Left lung (tissue), 10 donors: ENCODE results near the gene AGAP1. TPM values are rescaled to one million over a fixed set of nuclear protein-coding genes. Genes with fewer than 3 reads are reported as not detected.

Experiments
- ATAC-seq: fragments of 200-7000 bp; cut with Tn5 transposase; one replicate; pipeline ENCODE4 v1.9.1; 2020; ENCODE audit warnings: moderate library complexity
- DNase-seq, 4 donors: peaks; one replicate each; pipeline ENCODE4 v3.0.0-alpha.2; 2013 to 2020
- H3K27ac ChIP-seq, 2 donors: fragments of 200-600 bp; sonication (generic) in 1 of 2; one replicate each; pipeline versions ENCODE4 v1.5.0 to v1.8.0; 2020 to 2021
- H3K27me3 ChIP-seq, 2 donors: fragments of 200-600 bp; sonication (generic) in 1 of 2; one replicate each; pipeline versions ENCODE4 v1.5.0 to v1.8.0; 2020 to 2021
- H3K36me3 ChIP-seq, 2 donors: fragments of 200-600 bp; sonication (generic) in 1 of 2; one replicate each; pipeline versions ENCODE4 v1.5.0 to v1.8.0; 2020 to 2021
- H3K4me1 ChIP-seq, 2 donors: fragments of 200-600 bp; one replicate each; pipeline ENCODE4 v1.8.0; 2021
- H3K4me3 ChIP-seq, 2 donors: fragments of 200-600 bp; sonication (generic) in 1 of 2; one replicate each; pipeline versions ENCODE4 v1.5.0 to v1.8.0; 2020 to 2021; ENCODE audit warnings: mild to moderate bottlenecking in 1 of 2
- H3K9me3 ChIP-seq, 2 donors: fragments of 200-600 bp; sonication (generic) in 1 of 2; one replicate each; pipeline versions ENCODE4 v1.5.0 to v1.8.0; 2020 to 2021
- intact Hi-C, 2 donors: fragments of 100-400 bp; cut with DNase I; formaldehyde crosslinking; loops; one replicate each; pipeline versions ENCODE4 v1.11.2 to v1.14.2; 2022
- polyA plus RNA-seq, 6 donors: library from polyadenylated mRNA; unstranded; fragments of 120-200 nt; gene quantifications; one replicate each; pipeline ENCODE4 v1.2.1, GENCODE V29; 2013; ENCODE audit not compliant: insufficient read length in 6 of 6
- total RNA-seq, 2 donors: library from RNA; stranded (reverse); fragmentation: NEBNext Ultra II Directional; extraction: Animal tissue kit (Norgen Biotek cat#: 25700); gene quantifications; one replicate each; pipeline ENCODE4 v1.2.1, GENCODE V29; 2021
- TF ChIP-seq, protein P1 (sequence below), 2 donors: fragments of 200-600 bp; sonication (generic) in 1 of 2; IDR thresholded peaks; one replicate each; pipeline versions ENCODE4 v1.5.0 to v1.8.0; 2021; ENCODE audit warnings: antibody characterized with exemption in 2 of 2
- donor health status: DM: no; HTN: yes; CAD: no.
- donor health status: DM: no; HTN: no; CAD: no.

Gene AGAP1
- total and polyA plus RNA-seq, 8 donors: 13.1 to 25.4 (median 22.4) TPM

DNA sequence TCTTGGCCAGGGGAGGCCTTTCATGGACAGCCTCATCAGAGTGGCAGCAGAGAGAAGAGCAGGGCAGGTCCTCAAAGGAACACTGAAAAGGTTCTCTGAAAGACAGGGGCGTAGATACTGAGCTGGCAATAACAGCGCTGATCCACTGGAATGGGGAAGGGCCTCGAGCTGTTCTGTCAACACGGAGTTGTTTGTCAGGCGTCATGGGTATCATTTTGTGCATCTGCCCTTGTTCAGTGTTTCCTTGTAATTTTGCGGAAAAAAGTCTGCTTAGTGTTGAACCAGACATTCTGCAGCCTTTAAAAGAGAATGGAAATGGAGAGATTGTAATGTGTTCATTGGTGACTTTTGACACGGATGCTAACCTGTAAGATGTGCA lies 21.5 kb downstream of the AGAP1 start:
- intact Hi-C loops: no loop called here
- TF ChIP-seq, protein P1, sequence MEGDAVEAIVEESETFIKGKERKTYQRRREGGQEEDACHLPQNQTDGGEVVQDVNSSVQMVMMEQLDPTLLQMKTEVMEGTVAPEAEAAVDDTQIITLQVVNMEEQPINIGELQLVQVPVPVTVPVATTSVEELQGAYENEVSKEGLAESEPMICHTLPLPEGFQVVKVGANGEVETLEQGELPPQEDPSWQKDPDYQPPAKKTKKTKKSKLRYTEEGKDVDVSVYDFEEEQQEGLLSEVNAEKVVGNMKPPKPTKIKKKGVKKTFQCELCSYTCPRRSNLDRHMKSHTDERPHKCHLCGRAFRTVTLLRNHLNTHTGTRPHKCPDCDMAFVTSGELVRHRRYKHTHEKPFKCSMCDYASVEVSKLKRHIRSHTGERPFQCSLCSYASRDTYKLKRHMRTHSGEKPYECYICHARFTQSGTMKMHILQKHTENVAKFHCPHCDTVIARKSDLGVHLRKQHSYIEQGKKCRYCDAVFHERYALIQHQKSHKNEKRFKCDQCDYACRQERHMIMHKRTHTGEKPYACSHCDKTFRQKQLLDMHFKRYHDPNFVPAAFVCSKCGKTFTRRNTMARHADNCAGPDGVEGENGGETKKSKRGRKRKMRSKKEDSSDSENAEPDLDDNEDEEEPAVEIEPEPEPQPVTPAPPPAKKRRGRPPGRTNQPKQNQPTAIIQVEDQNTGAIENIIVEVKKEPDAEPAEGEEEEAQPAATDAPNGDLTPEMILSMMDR (IDR thresholded peaks at IDR 0.05): no peak
- DNase-seq (peak in 1 of 4 donors; percentile 3), ATAC-seq (no peak)
- Histone ChIP-seq H3K4me1 (peaks cover 2 to 21% of the 10 kb centered on the region in 2 donors), H3K4me3 (no peak overlapping the region), H3K27me3 (no peaks in the 10 kb centered on the region), H3K27ac (no peak overlapping the region), H3K9me3 (no peaks in the 10 kb centered on the region), H3K36me3 (no peaks in the 10 kb centered on the region)

DNA sequence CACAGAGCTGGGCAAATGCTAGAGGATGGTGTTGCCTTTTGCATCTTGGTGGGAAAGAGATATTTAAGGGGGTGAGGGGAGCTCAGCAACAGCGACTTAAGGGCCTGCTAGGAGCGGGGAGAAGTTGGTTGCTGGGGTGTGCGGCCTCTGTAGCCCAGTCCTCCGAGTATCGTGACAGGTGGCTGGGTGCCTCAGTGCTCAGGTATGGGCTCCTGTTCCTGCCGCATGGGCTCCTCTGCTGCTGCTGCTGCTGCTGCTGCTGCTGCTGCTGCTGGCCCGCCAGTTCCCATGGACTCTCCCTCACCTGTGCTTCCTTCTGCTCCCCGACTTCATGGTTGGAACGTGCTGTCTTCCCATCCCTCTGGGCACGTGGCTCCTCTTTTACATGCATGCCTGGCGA lies 22.0 kb downstream of the AGAP1 start:
- peak in 1 of 4 donors; percentile 12 for DNase-seq
- Histone ChIP-seq H3K36me3 (no peaks in the 10 kb centered on the region), H3K4me3 (no peak overlapping the region), H3K27ac (no peak overlapping the region), H3K27me3 (no peaks in the 10 kb centered on the region), H3K4me1 (peaks cover 2 to 22% of the 10 kb centered on the region in 2 donors), H3K9me3 (no peaks in the 10 kb centered on the region)
- intact Hi-C loops: no loop called here
- no peak for ATAC-seq
- TF ChIP-seq, protein P1 (IDR thresholded peaks at IDR 0.05): no peak

DNA sequence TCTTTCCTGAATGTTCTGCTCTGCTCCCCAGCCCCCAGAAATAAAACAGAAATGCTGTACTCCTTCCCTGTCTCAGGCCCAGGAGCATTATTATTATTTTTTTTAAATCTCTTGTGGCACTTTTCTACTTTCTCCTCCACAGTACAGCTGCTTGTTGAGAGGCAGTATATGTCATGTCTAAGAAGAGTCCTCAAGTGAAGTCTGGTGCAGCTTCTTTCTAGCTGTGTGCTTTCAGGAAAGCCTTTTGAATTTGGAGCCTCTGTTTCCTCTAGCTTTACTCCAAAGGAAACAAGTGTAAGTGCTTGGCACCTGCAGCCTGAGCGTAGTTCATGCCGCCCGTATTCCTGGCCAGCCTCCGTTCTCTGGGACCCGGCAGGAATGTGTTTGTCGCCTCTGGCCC lies 22.4 kb downstream of the AGAP1 start:
- Histone ChIP-seq H3K27ac (no peak overlapping the region), H3K27me3 (no peaks in the 10 kb centered on the region), H3K4me3 (no peak overlapping the region), H3K36me3 (no peaks in the 10 kb centered on the region), H3K4me1 (peaks cover 2 to 23% of the 10 kb centered on the region in 2 donors), H3K9me3 (no peaks in the 10 kb centered on the region)
- DNase-seq (no peak), ATAC-seq (no peak)
- intact Hi-C loops: no loop called here
- TF ChIP-seq, protein P1 (IDR thresholded peaks at IDR 0.05): no peak

DNA sequence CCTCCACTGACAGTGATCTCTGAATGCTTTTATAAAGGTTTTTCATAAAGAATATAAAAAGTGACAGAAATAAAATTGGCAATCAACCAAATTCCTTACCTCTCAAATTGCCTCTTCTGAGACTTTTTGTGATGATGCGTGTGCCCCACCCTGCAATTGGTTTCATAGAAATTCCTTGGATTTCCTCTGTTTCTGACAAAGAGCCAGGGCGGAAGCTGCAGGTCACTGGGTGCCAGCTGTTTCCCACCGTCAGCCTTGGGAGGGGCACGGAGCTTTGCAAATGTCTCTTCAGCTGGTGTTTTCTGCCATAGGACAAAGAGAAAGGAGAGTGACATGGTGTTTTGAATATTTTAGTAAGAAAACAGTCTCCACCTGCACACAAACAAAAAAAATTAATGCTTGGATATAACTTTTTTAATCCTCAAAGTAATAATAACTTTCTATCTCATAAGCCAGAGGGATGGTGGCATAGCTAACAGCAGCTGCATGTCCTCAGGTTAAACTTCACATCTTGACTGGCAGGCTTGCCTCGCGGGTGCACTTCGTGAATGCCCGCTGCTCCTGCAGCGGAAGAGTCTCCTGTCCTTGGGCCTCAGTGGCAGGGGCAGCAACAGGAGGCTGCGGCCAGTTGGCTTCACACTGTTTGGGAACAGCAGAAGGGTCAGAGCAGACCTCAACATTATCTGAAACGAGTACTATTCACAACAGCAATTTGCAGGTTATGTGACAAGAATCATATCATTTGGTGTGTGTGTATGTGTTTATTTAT lies 24.7 kb downstream of the AGAP1 start:
- no peaks in the 10 kb centered on the region for H3K27me3 ChIP-seq
- no peaks in the 10 kb centered on the region for H3K9me3 ChIP-seq
- no peak overlapping the region for H3K4me3 ChIP-seq
- DNase-seq: peak in 1 of 4 donors; percentile 17
- TF ChIP-seq, protein P1 (IDR thresholded peaks at IDR 0.05): no peak
- H3K27ac ChIP-seq: no peak overlapping the region
- H3K36me3 ChIP-seq: no peaks in the 10 kb centered on the region
- no peak for ATAC-seq
- intact Hi-C loops: no loop called here
- peaks cover 0 to 34% of the 10 kb centered on the region in 2 donors for H3K4me1 ChIP-seq

DNA sequence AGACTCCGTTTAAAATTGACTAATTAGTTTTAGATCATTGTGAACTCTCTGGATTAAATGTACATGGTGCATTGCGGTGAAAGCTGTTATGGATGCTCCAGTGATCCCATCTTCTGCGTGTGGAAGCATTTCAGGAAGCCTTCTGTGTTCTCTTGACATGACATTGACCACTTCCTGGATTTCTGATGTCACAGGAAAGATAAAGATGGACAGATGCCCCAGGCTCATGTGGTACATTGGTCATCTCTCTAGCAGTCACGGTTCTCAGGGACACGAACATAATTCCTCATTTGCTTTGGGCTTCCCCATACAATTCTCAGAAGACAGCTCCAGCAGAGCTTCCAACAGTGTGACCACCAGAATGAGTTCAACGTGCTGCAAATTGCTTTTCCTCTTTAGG lies 26.9 kb downstream of the AGAP1 start:
- Histone ChIP-seq H3K27ac (no peak overlapping the region), H3K27me3 (no peaks in the 10 kb centered on the region), H3K9me3 (no peaks in the 10 kb centered on the region), H3K4me1 (peaks cover 0 to 26% of the 10 kb centered on the region in 2 donors), H3K36me3 (no peaks in the 10 kb centered on the region), H3K4me3 (no peak overlapping the region)
- peak in 1 of 4 donors; percentile 8 for DNase-seq
- no peak for ATAC-seq
- intact Hi-C loops: no loop called here
- TF ChIP-seq, protein P1 (IDR thresholded peaks at IDR 0.05): no peak
